Neural cell (in vitro differentiated cells): Measurements from ENCODE around the gene DIS3L2.

ENCODE experiments used
- CTCF ChIP-seq: fragments of 450-650 bp; IDR thresholded peaks from 2 replicates; pipeline ENCODE4 v1.5.1; 2014; ENCODE audit warnings: antibody characterized with exemption, mild to moderate bottlenecking, moderate library complexity; ENCODE audit not compliant: poor library complexity, severe bottlenecking
- EP300 ChIP-seq: fragments of 450-650 bp; conservative IDR thresholded peaks from 2 replicates; pipeline ENCODE4 v1.6.1; 2014; ENCODE audit warnings: antibody characterized with exemption, mild to moderate bottlenecking, moderate library complexity; ENCODE audit not compliant: poor library complexity, severe bottlenecking
- EZH2 ChIP-seq: fragments of 200-600, 300-800 bp; shearing (Covaris generic), sonication (generic); IDR thresholded peaks from 2 replicates; pipeline ENCODE4 v1.6.1; 2014; ENCODE audit warnings: antibody characterized with exemption, low read length, borderline replicate concordance, mild to moderate bottlenecking; ENCODE audit not compliant: insufficient read depth, poor library complexity, severe bottlenecking
- POLR2AphosphoS5 ChIP-seq: IDR thresholded peaks from 2 replicates; pipeline ENCODE4 v1.6.1; 2012
- SMC3 ChIP-seq: fragments of 450-650 bp; conservative IDR thresholded peaks from 2 replicates; pipeline ENCODE4 v1.6.1; 2014; ENCODE audit warnings: antibody characterized with exemption, mild to moderate bottlenecking, moderate library complexity; ENCODE audit not compliant: poor library complexity
- TAF1 ChIP-seq: IDR thresholded peaks from 2 replicates; pipeline ENCODE4 v1.6.1; 2012; ENCODE audit warnings: low read depth

DNA sequence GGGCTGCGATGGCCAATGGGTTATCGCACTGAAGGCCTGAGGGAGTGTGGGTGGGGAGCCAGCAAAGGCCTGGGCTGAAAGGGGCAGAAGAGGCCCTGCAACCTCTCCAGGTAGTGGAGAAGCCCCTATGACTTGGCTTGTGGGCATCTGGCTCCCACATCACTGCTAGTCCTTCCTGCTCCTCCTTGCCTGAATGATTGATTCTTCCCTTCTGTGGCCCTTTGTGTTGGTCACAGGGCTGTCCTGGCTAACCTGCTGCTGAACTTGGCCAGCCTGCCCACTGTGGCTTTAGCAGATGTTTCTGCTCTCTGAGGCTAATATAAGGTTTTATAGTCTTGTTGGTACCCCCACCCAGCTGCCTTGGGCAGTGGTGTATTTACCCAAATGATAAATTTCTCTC, 280.8 kb downstream of the DIS3L2 start:
- TF ChIP-seq CTCF (no peak), POLR2AphosphoS5 (no peak), TAF1 (no peak), EZH2 (no peak), SMC3 (no peak), EP300 (no peak)
